CD14-positive monocyte (primary cell): ENCODE results near the gene MIGA2. TPM values are rescaled to one million over a fixed set of nuclear protein-coding genes. Genes with fewer than 3 reads are reported as not detected.

Source experiments
- DNase-seq, 3 donors: peaks; one replicate each; pipeline ENCODE4 v3.0.0-alpha.2; 2011 to 2022
- H2AFZ ChIP-seq: 2 replicates; pipeline ENCODE4 v1.6.0; 2012; ENCODE audit warnings: mild to moderate bottlenecking, low read depth, low read length, inconsistent platforms; ENCODE audit not compliant: insufficient read depth, poor library complexity, severe bottlenecking
- H3K27ac ChIP-seq, 2 donors: 1 replicate in 1 of 2; 2 replicates in 1 of 2; pipeline ENCODE4 v1.5.1; 2012 to 2013; ENCODE audit warnings: low read length in 2 of 2, control low read depth in 1 of 2, inconsistent platforms in 1 of 2, low read depth in 1 of 2, mild to moderate bottlenecking in 1 of 2
- H3K27me3 ChIP-seq, 2 donors: one replicate each; pipeline versions ENCODE4 v1.6.0 to v1.6.1; 2011 to 2013; ENCODE audit warnings: low read length in 2 of 2; ENCODE audit not compliant: control insufficient read depth in 2 of 2, insufficient read depth in 2 of 2
- H3K36me3 ChIP-seq, 2 donors: replicated peaks in 1 of 2; 1 replicate in 1 of 2; 2 replicates in 1 of 2; pipeline versions ENCODE4 v1.5.1 to v1.6.1; 2012 to 2013; ENCODE audit warnings: low read length in 2 of 2, control low read depth in 1 of 2, inconsistent platforms in 1 of 2, mild to moderate bottlenecking in 1 of 2; ENCODE audit not compliant: insufficient read depth in 2 of 2, control insufficient read depth in 1 of 2
- H3K4me1 ChIP-seq, 2 donors: 1 replicate in 1 of 2; 2 replicates in 1 of 2; pipeline versions ENCODE4 v1.5.1 to v1.6.1; 2012 to 2013; ENCODE audit warnings: low read length in 2 of 2, control low read depth in 1 of 2, inconsistent platforms in 1 of 2, mild to moderate bottlenecking in 1 of 2, moderate library complexity in 1 of 2; ENCODE audit not compliant: insufficient read depth in 2 of 2, control insufficient read depth in 1 of 2
- H3K4me2 ChIP-seq: replicated peaks from 2 replicates; pipeline ENCODE3; 2012; ENCODE audit warnings: low read length, moderate library complexity, mild to moderate bottlenecking; ENCODE audit not compliant: poor library complexity, severe bottlenecking; ENCODE audit errors: extremely low read depth
- H3K4me3 ChIP-seq, 3 experiments: fragments of 200-600 bp in 1 of 3; sonication (generic) in 1 of 3; replicated peaks in 1 of 3; 1 replicate in 2 of 3; 2 replicates in 1 of 3; pipeline ENCODE4 v1.5.1; 2011 to 2013; ENCODE audit warnings: low read length in 3 of 3, mild to moderate bottlenecking in 3 of 3, control low read depth in 2 of 3, low read depth in 2 of 3, inconsistent platforms in 1 of 3, moderate library complexity in 1 of 3
- H3K79me2 ChIP-seq: 2 replicates; pipeline ENCODE4 v1.6.0; 2012; ENCODE audit warnings: mild to moderate bottlenecking, control low read depth, inconsistent platforms, low read length, moderate library complexity; ENCODE audit not compliant: insufficient read depth
- H3K9ac ChIP-seq: 2 replicates; pipeline ENCODE4 v1.6.0; 2017; ENCODE audit warnings: low read length, mild to moderate bottlenecking; ENCODE audit not compliant: insufficient read depth, poor library complexity, severe bottlenecking
- H3K9me3 ChIP-seq, 2 donors: replicated peaks in 1 of 2; 1 replicate in 1 of 2; 2 replicates in 1 of 2; pipeline versions ENCODE4 v1.5.1 to v1.6.1; 2012 to 2013; ENCODE audit warnings: low read length in 2 of 2, control low read depth in 1 of 2; ENCODE audit not compliant: control insufficient read depth in 1 of 2, insufficient read depth in 1 of 2
- H4K20me1 ChIP-seq: 2 replicates; pipeline ENCODE4 v1.6.0; 2012; ENCODE audit warnings: mild to moderate bottlenecking, low read length, control low read depth, moderate library complexity; ENCODE audit not compliant: insufficient read depth
- H3K27ac Mint-ChIP-seq, 7 donors: one replicate each; pipeline ENCODE4 v1.8.0; 2020; ENCODE audit warnings: mild to moderate bottlenecking in 7 of 7, mixed read lengths in 7 of 7, moderate library complexity in 6 of 7, inconsistent platforms in 2 of 7
- H3K27me3 Mint-ChIP-seq, 3 donors: one replicate each; pipeline ENCODE4 v1.8.0; 2021 to 2022; ENCODE audit warnings: low read depth in 3 of 3, mild to moderate bottlenecking in 3 of 3, mixed read lengths in 3 of 3, moderate library complexity in 3 of 3, inconsistent platforms in 1 of 3
- H3K36me3 Mint-ChIP-seq, 2 donors: one replicate each; pipeline ENCODE4 v1.8.0; 2020; ENCODE audit warnings: mixed read lengths in 2 of 2, inconsistent platforms in 1 of 2, mild to moderate bottlenecking in 1 of 2
- H3K4me1 Mint-ChIP-seq: one replicate; pipeline ENCODE4 v1.8.0; 2020; ENCODE audit warnings: mild to moderate bottlenecking, mixed read lengths
- H3K4me3 Mint-ChIP-seq, 2 donors: one replicate each; pipeline ENCODE4 v1.8.0; 2020; ENCODE audit warnings: mild to moderate bottlenecking in 2 of 2, mixed read lengths in 2 of 2, moderate library complexity in 1 of 2
- H3K9me3 Mint-ChIP-seq, 7 donors: one replicate each; pipeline ENCODE4 v1.8.0; 2020 to 2022; ENCODE audit warnings: mixed read lengths in 7 of 7, mild to moderate bottlenecking in 6 of 7, moderate library complexity in 6 of 7, inconsistent platforms in 2 of 7
- WGBS: methylation state at CpG from one replicate; pipeline ENCODE4 v1.1.5; 2013; ENCODE audit warnings: missing lambda C conversion rate; ENCODE audit not compliant: insufficient coverage; 5-methylcytosine and 5-hydroxymethylcytosine counted together
- intact Hi-C, 2 donors: fragments of 100-400 bp; cut with micrococcal nuclease; formaldehyde crosslinking; loops; one replicate each; pipeline versions ENCODE4 v1.15.0 to v1.15.1; 2023
- polyA plus RNA-seq, 3 donors: library from polyadenylated mRNA; depleted of rRNA in 1 of 3; unstranded in 2 of 3; stranded (reverse) in 1 of 3; fragments of 300-500 nt in 2 of 3; fragments of >200 nt in 1 of 3; fragmentation: Illumina TruSeq in 2 of 3; gene quantifications; 1 replicate in 2 of 3; 2 replicates in 1 of 3; pipeline ENCODE4 v1.2.3, GENCODE V29; 2012 to 2021
- TF ChIP-seq, protein P1 (sequence below): fragments of 200-600 bp; IDR thresholded peaks from one replicate; pipeline ENCODE4 v1.8.0; 2022; ENCODE audit warnings: antibody characterized with exemption, mild to moderate bottlenecking

Gene MIGA2
- polyA plus RNA-seq, 3 donors, result 1.9 to 45.4 (median 5.9) TPM

DNA sequence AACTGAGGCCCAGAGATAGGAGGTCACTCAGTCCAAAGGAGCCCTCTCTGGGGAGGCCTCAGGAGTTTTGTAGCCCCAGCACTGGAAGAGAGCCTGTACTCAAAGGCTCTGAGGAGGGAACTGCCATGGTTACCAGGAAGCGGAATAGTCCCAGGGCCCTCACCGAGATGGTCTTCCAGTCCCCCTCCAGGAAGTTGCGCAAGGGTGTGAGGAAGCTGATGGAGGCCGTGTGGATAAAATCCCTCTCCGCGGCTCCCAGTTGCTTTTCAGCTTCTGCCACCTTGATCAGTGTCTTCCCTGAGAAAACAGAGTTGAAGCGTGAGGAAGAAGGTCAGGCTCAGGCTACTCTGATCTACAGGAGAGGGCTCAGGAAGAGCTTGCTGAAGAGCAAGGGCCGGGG lies 21.8 kb upstream of the MIGA2 start:
- DNase-seq, result no peak
- H3K9ac ChIP-seq, result peak overlapping the region; percentile 21
- H3K36me3 ChIP-seq, result peaks cover 30 to 59% of the 10 kb centered on the region in 2 donors
- H3K4me2 ChIP-seq, result no peak overlapping the region
- H3K4me1 ChIP-seq, result peaks cover 7 to 8% of the 10 kb centered on the region in 2 donors
- Mint-ChIP-seq H3K9me3 (peaks cover 0 to 2% (median 0%) of the 10 kb centered on the region in 7 donors), H3K27me3 (peaks cover 0 to 4% (median 0%) of the 10 kb centered on the region in 3 donors), H3K36me3 (peaks cover 40 to 85% of the 10 kb centered on the region in 2 donors), H3K4me3 (no peak overlapping the region), H3K4me1 (peaks cover 9% of the 10 kb centered on the region), H3K27ac (peak overlapping the region in 4 of 7 donors; percentile 7 to 77 (median 72))
- intact Hi-C loops, result no loop called here
- H3K27me3 ChIP-seq, result no peaks in the 10 kb centered on the region
- H3K9me3 ChIP-seq, result no peaks in the 10 kb centered on the region
- TF ChIP-seq, protein P1, sequence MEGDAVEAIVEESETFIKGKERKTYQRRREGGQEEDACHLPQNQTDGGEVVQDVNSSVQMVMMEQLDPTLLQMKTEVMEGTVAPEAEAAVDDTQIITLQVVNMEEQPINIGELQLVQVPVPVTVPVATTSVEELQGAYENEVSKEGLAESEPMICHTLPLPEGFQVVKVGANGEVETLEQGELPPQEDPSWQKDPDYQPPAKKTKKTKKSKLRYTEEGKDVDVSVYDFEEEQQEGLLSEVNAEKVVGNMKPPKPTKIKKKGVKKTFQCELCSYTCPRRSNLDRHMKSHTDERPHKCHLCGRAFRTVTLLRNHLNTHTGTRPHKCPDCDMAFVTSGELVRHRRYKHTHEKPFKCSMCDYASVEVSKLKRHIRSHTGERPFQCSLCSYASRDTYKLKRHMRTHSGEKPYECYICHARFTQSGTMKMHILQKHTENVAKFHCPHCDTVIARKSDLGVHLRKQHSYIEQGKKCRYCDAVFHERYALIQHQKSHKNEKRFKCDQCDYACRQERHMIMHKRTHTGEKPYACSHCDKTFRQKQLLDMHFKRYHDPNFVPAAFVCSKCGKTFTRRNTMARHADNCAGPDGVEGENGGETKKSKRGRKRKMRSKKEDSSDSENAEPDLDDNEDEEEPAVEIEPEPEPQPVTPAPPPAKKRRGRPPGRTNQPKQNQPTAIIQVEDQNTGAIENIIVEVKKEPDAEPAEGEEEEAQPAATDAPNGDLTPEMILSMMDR, result no peak
- H3K4me3 ChIP-seq, result no peak overlapping the region
- 20% methylated on average over 5 of the region's 8 CpGs for WGBS
- H3K79me2 ChIP-seq, result no peaks in the 10 kb centered on the region
- peak overlapping the region; percentile 0 to 45 for H3K27ac ChIP-seq
- no peaks in the 10 kb centered on the region for H4K20me1 ChIP-seq
- no peak overlapping the region for H2AFZ ChIP-seq

DNA sequence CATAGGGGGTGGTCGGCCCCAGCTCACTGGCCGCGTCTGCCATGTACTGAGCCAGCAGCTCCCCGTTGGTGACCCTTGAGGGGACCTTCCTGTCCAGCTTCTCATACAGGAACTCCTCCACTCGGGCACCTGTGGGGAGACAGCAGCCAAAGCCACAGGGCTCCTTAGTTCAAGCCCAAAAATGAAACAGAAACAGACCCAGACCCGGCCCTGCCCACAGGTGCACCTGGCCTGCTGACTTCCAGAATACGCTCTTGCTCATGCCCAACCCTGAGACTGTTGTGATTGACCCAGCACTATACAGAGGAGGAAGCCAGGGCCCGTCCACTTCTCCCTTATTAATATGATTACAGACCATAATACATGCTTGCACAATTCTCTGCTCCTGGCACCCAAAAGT lies 15.3 kb upstream of the MIGA2 start:
- Mint-ChIP-seq H3K27me3 (peaks cover 0 to 5% (median 2%) of the 10 kb centered on the region in 3 donors), H3K36me3 (peaks cover 13 to 48% of the 10 kb centered on the region in 2 donors), H3K4me1 (peaks cover 15% of the 10 kb centered on the region), H3K9me3 (peaks cover 0 to 2% (median 0%) of the 10 kb centered on the region in 7 donors), H3K27ac (peak overlapping the region in 2 of 7 donors; percentile 22 to 54), H3K4me3 (no peak overlapping the region)
- H3K9ac ChIP-seq, result no peak overlapping the region
- H3K4me1 ChIP-seq, result no peaks in the 10 kb centered on the region
- H3K79me2 ChIP-seq, result no peaks in the 10 kb centered on the region
- 74% methylated on average over 4 of the region's 8 CpGs for WGBS
- no peak for DNase-seq
- TF ChIP-seq, protein P1, result no peak
- no peak overlapping the region for H3K4me2 ChIP-seq
- peaks cover 0 to 21% of the 10 kb centered on the region in 2 donors for H3K36me3 ChIP-seq
- intact Hi-C loops, result loop anchor here in 1 of 2 donors (10.0 kb wide), 1 partner anchor 566 kb away; the partner anchor contains the start of gene ODF2
- H3K27me3 ChIP-seq, result no peaks in the 10 kb centered on the region
- no peaks in the 10 kb centered on the region for H3K9me3 ChIP-seq
- no peak overlapping the region for H3K4me3 ChIP-seq
- no peak overlapping the region for H2AFZ ChIP-seq
- H4K20me1 ChIP-seq, result peaks cover 11% of the 10 kb centered on the region
- H3K27ac ChIP-seq, result no peak overlapping the region
